MM.1S (cell line): Measurements from ENCODE around the gene IL26.

Experiments used
- DNase-seq: peaks from one replicate; pipeline ENCODE4 v3.0.0-alpha.2; 2015
- H2AFZ ChIP-seq: fragments of 300-600 bp; sonication (generic); 2 replicates; pipeline ENCODE4 v1.6.0; 2016; ENCODE audit warnings: antibody characterized with exemption, low read length
- H3F3A ChIP-seq: fragments of 300-600 bp; sonication (generic); 2 replicates; pipeline ENCODE4 v1.6.1; 2016; ENCODE audit warnings: mild to moderate bottlenecking, antibody characterized with exemption, low read length, moderate library complexity, mixed read lengths; ENCODE audit not compliant: insufficient read depth
- H3K27ac ChIP-seq: fragments of 300-600 bp; sonication (generic); 2 replicates; pipeline ENCODE4 v1.5.1; 2016; ENCODE audit warnings: mild to moderate bottlenecking, low read length
- H3K27me3 ChIP-seq: fragments of 300-600 bp; sonication (generic); replicated peaks from 2 replicates; pipeline ENCODE4 v1.6.0; 2016; ENCODE audit warnings: low read length; ENCODE audit not compliant: insufficient read depth
- H3K36me3 ChIP-seq: fragments of 300-600 bp; sonication (generic); replicated peaks from 2 replicates; pipeline ENCODE4 v1.6.1; 2016; ENCODE audit warnings: mild to moderate bottlenecking, low read length, mixed read lengths; ENCODE audit not compliant: insufficient read depth
- H3K4me1 ChIP-seq: fragments of 300-600 bp; sonication (generic); 2 replicates; pipeline ENCODE4 v1.6.1; 2016; ENCODE audit warnings: low read length, mixed read lengths
- H3K4me2 ChIP-seq: fragments of 300-600 bp; sonication (generic); 2 replicates; pipeline ENCODE4 v1.6.0; 2016; ENCODE audit warnings: low read depth, low read length
- H3K4me3 ChIP-seq: fragments of 300-600 bp; sonication (generic); 2 replicates; pipeline ENCODE4 v1.5.1; 2016; ENCODE audit warnings: low read length, mixed read lengths
- H3K79me2 ChIP-seq: fragments of 300-600 bp; sonication (generic); 2 replicates; pipeline ENCODE4 v1.6.1; 2016; ENCODE audit warnings: mixed run types, low read length, mixed read lengths
- H3K9ac ChIP-seq: fragments of 300-600 bp; sonication (generic); 2 replicates; pipeline ENCODE4 v1.6.1; 2016; ENCODE audit warnings: low read length, mixed read lengths
- H3K9me2 ChIP-seq: fragments of 300-600 bp; sonication (generic); replicated peaks from 2 replicates; pipeline ENCODE4 v1.6.1; 2016; ENCODE audit warnings: mild to moderate bottlenecking, low read length, mixed read lengths; ENCODE audit not compliant: insufficient read depth
- H3K9me3 ChIP-seq: fragments of 300-600 bp; sonication (generic); replicated peaks from 2 replicates; pipeline ENCODE4 v1.6.1; 2016; ENCODE audit warnings: mild to moderate bottlenecking, low read length, mixed read lengths; ENCODE audit not compliant: insufficient read depth
- H4K20me1 ChIP-seq: fragments of 300-600 bp; sonication (generic); 2 replicates; pipeline ENCODE4 v1.6.1; 2016; ENCODE audit warnings: mild to moderate bottlenecking, low read length, moderate library complexity, mixed read lengths; ENCODE audit not compliant: insufficient read depth
- CTCF ChIP-seq: fragments of 300-600 bp; sonication (generic); IDR thresholded peaks from 2 replicates; pipeline ENCODE4 v1.5.1; 2016; ENCODE audit warnings: antibody characterized with exemption, low read length, mixed read lengths
- EZH2 ChIP-seq: fragments of 300-600 bp; sonication (generic); optimal IDR thresholded peaks from 2 replicates; pipeline ENCODE3; 2017; ENCODE audit warnings: low read depth, mild to moderate bottlenecking, antibody characterized with exemption, low read length, mixed read lengths
- EZH2phosphoT487 ChIP-seq: fragments of 300-600 bp; sonication (generic); IDR thresholded peaks from 2 replicates; pipeline ENCODE4 v1.6.1; 2018; ENCODE audit warnings: antibody characterized with exemption, low read length

IL26 gene

GRCh38 chr12:68235576-68235975, 10.0 kb upstream of the IL26 start:
- Histone ChIP-seq H3K4me3 (no peak overlapping the region), H3K9me3 (no peaks in the 10 kb centered on the region), H2AFZ (no peak overlapping the region), H3K4me1 (peaks cover 17% of the 10 kb centered on the region), H3K27me3 (no peaks in the 10 kb centered on the region), H3K27ac (no peak overlapping the region), H4K20me1 (no peaks in the 10 kb centered on the region), H3K79me2 (no peaks in the 10 kb centered on the region), H3K36me3 (no peaks in the 10 kb centered on the region), H3F3A (peaks cover 1% of the 10 kb centered on the region; the same call in 1 of the 2 replicates), H3K9ac (no peak overlapping the region), H3K9me2 (no peaks in the 10 kb centered on the region), H3K4me2 (no peak overlapping the region)
- TF ChIP-seq EZH2phosphoT487 (no peak), CTCF (no peak), EZH2 (no peak)
- no peak for DNase-seq

- Histone ChIP-seq H3F3A (no peaks in the 10 kb centered on the region), H3K9ac (no peak overlapping the region), H3K27me3 (no peaks in the 10 kb centered on the region), H3K9me3 (no peaks in the 10 kb centered on the region), H2AFZ (no peak overlapping the region), H3K27ac (no peak overlapping the region), H3K4me1 (peaks cover 13% of the 10 kb centered on the region), H3K4me2 (no peak overlapping the region), H3K4me3 (no peak overlapping the region), H3K36me3 (no peaks in the 10 kb centered on the region), H4K20me1 (no peaks in the 10 kb centered on the region), H3K79me2 (no peaks in the 10 kb centered on the region), H3K9me2 (no peaks in the 10 kb centered on the region)
- DNase-seq = no peak
- TF ChIP-seq EZH2 = no peak
- TF ChIP-seq EZH2phosphoT487 = no peak
- TF ChIP-seq CTCF = no peak
Measured at GRCh38 chr12:68234140-68234539, 8.5 kb upstream of the IL26 start.

- H3K4me1 ChIP-seq = peaks cover 13% of the 10 kb centered on the region
Measured at GRCh38 chr12:68233498-68233897, 7.9 kb upstream of the IL26 start.

More at GRCh38 chr12:68233498-68233897, 7.9 kb upstream of the IL26 start:
- Histone ChIP-seq H3F3A (no peaks in the 10 kb centered on the region), H3K9me2 (no peaks in the 10 kb centered on the region), H4K20me1 (no peaks in the 10 kb centered on the region), H3K36me3 (no peaks in the 10 kb centered on the region), H3K27ac (no peak overlapping the region), H3K4me2 (no peak overlapping the region), H3K79me2 (no peaks in the 10 kb centered on the region), H3K4me3 (no peak overlapping the region), H2AFZ (no peak overlapping the region), H3K27me3 (no peaks in the 10 kb centered on the region), H3K9ac (no peak overlapping the region), H3K9me3 (no peaks in the 10 kb centered on the region)
- TF ChIP-seq CTCF (no peak), EZH2phosphoT487 (no peak), EZH2 (no peak)
- DNase-seq = no peak
